Activated CD4-positive, alpha-beta T cell treated with anti-CD3 and anti-CD28 coated beads for 4 hours (primary cell): Measurements from ENCODE around the gene TTBK1.

Experiments
- DNase-seq, 2 donors: peaks; one replicate each; pipeline ENCODE4 v3.0.0-alpha.2; 2020

The TTBK1 gene

GRCh38 chr6:43308101-43308989, 65.1 kb downstream of the TTBK1 start, which contains the start of gene CRIP3:
CRIP3 (minus strand) TSS chr6:43308826; CDS start chr6:43308792, 34 bp downstream.
- DNase-seq, result peak; percentile 43 to 44

DNA sequence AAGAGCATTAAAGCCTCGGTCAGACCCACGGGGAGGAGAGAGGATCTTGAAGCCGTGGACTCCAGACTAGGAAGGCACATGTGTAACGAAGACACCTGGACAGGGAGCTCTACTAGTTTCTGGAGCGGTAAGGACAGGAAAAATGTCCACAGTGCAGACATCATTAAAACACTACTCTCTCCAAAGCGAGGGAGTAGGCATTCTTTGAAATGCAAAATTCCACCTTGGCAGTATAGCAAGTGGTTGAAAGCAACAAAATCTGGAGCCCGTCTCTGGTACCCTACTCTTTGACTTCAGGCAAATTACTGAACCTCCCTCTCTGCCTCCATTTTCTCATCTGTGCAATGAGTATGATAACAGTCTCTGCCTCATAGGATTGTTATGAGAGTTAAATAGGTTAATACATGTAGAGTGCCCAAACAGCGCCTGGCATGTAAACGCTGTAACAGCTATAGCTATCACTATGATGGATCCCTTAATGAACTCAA, 65.8 kb downstream of the TTBK1 start:
- DNase-seq, result no peak

GRCh38 chr6:43310134-43310533, 66.9 kb downstream of the TTBK1 start:
- DNase-seq, result no peak

GRCh38 chr6:43310624-43311023, 67.3 kb downstream of the TTBK1 start:
- no peak for DNase-seq

GRCh38 chr6:43311666-43312065, 68.4 kb downstream of the TTBK1 start:
- DNase-seq, result no peak

GRCh38 chr6:43313813-43314212, 70.5 kb downstream of the TTBK1 start:
- DNase-seq, result no peak

DNA sequence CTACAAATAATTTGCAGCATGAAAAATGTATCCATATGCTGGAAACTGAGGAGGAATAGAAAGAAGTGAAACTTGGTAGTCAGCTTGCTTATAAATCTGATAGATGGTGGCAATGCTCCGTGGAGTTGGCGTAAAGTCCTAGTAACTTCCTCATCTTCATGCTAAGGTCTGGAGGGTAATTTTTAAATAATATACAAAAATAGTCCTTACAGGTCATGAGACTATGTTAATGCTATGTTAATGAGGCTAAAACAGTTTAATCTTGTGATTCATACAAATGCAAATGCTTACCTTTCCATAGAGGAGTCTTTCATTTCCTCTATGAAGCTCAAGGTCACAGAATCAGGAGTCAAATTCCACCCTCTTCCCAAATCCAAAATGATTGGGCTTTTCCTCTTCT, 74.7 kb downstream of the TTBK1 start:
- no peak for DNase-seq

DNA sequence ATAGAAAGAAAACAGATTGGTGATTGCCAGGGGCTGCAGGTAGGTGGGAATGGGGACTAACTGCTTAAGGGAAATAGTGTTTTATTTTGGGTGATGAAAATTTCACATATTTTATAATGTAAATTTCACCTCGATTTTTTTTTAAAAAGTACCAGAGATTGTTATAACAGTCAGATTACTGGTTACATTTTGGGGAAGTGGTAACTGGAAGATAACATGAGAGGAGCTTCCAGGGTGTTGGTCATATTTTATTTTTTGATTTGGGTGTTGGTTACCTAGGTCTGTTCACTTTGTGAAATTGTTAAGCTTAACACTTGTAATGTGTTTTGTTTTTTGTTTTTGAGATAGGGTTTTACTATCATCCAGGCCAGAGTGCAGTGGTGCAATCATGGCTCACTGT, 82.6 kb downstream of the TTBK1 start:
- DNase-seq, result no peak

DNA sequence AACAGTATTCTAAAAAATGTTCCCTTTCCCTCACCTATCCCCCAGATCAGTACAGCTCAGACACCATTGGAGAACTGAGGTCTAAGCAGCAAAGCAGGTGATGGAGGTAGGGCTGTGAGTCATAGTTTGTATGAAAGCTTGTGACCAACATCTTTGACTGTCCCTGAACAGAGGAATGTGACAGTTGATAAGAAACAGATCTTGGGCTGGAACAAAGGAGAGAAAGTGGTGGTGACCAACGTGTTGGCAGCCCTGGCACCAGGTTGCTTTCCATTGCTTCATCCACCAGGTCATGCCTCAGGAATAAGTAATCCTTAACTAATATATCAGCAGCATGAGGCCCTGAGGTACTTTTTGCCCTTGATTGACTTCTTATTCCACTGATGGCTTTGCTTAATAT, 85.2 kb downstream of the TTBK1 start:
- DNase-seq, result no peak

DNA sequence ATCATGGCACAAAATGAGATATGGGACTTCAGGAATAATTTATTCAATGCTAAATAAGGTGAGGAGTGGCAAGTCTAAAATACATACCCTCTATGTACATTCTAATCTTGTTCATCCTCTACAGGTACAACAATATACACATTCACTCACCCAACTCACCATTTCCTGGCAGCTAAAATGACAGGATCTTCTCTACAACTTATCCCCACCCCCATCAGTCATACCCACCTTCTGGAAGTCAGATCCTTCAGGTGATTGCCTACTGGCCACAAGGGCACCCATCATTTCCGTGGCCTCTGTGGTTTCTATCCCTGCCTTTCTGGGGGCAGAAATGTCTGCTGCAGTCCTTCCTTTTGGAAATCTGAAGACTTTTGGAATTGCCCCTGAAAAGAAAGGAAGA, 88.2 kb downstream of the TTBK1 start:
- no peak for DNase-seq

- DNase-seq, result no peak
Measured at GRCh38 chr6:43331891-43332290, 88.6 kb downstream of the TTBK1 start.

DNA sequence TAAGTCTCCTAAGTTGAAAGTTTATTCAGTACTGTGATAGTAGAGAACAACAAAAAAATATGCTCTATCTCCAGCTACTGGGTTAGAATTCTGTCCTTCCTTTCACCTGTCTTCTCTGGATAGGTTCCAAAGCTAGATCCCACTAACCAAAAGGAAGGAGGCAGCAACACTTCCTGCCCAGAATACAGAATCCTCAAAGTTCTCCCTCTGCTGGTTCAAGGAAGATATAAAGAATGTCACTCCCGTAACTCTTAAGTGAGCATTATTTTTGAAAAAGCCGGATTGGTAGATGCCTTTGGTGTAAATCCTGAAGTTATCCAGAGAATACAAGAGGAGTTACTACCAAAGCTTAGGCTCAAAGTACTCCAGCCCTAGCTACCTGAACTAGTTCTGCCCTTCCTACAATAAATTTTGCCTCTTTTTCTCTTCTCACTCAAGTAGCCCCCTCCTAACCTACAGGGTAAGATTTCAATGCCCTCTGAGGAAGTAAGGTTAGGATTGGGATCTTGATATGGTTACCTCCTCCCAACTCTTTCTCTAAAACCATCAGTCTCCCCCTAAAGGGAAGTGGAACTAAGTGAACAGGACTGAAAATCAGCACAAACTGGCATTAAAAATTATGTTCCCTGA, 91.3 kb downstream of the TTBK1 start:
- no peak for DNase-seq

- no peak for DNase-seq
Measured at GRCh38 chr6:43335469-43335868, 92.2 kb downstream of the TTBK1 start.

GRCh38 chr6:43336382-43336781, 93.1 kb downstream of the TTBK1 start:
- DNase-seq, result no peak
